ENCODE data around the gene NCLN. TPM values are rescaled to one million over a fixed set of nuclear protein-coding genes. Genes with fewer than 3 reads are reported as not detected.

Gene NCLN
- total RNA-seq, 2 experiments from 2014 or later, result 49.6 to 51.9 TPM

GRCh38 chr19:3154957-3155736 is 30.6 kb upstream of the NCLN start:
- Histone ChIP-seq H3K27ac (ENCODE audit: low read depth in 1 of 2, low read length in 2 of 2) (peak overlapping the region; percentile 27 to 78), H3K4me3 (ENCODE audit: low read length) (peak overlapping the region; percentile 24), H3K9me3 (ENCODE audit: control insufficient read depth in 1 of 2, insufficient read depth in 1 of 2, low read length in 2 of 2) (peaks cover 0 to 6% of the 10 kb centered on the region in 2 experiments), H3K36me3 (ENCODE audit: insufficient read depth, low read length) (peaks cover 5% of the 10 kb centered on the region), H3K4me1 (ENCODE audit: insufficient read depth, low read length) (peaks cover 37% of the 10 kb centered on the region), H3K27me3 (ENCODE audit: control insufficient read depth in 1 of 2, insufficient read depth in 2 of 2, low read length in 2 of 2) (no peaks in the 10 kb centered on the region)
- ATAC-seq (ENCODE audit: poor library complexity) (peak; percentile 91), DNase-seq (peak; percentile 54 to 96 (median 74))
- peak overlapping the region; percentile 52 for H3K4me3 Mint-ChIP-seq
- ChIA-PET CTCF (no interaction called here), POLR2A (no interaction called here)
- TF ChIP-seq CTCF (IDR thresholded peaks at IDR 0.05), result no peak
- H3K9me3 Mint-ChIP-seq, result no peaks in the 10 kb centered on the region
- no peaks in the 10 kb centered on the region for H3K27me3 Mint-ChIP-seq
- no peaks in the 10 kb centered on the region for H3K36me3 Mint-ChIP-seq (ENCODE audit: low read depth)
- H3K4me1 Mint-ChIP-seq (ENCODE audit: low read depth), result no peaks in the 10 kb centered on the region
- intact Hi-C loops (cut with DNase I, micrococcal nuclease), result no loop called here
- peak overlapping the region; percentile 87 for H3K27ac Mint-ChIP-seq

- no peaks in the 10 kb centered on the region for H3K27me3 Mint-ChIP-seq
- POLR2A ChIA-PET, result no interaction called here
- no peak for DNase-seq
- CTCF ChIA-PET, result interaction anchor here (0.9 kb wide), 1 partner anchor 49 kb away, joined by 3 read pairs; no protein-coding TSS in a partner anchor
- TF ChIP-seq CTCF (IDR thresholded peaks at IDR 0.05), result no peak
- H3K9me3 ChIP-seq (ENCODE audit: control insufficient read depth in 1 of 2, insufficient read depth in 1 of 2, low read length in 2 of 2), result peaks cover 0 to 6% of the 10 kb centered on the region in 2 experiments
- no peaks in the 10 kb centered on the region for H3K4me1 Mint-ChIP-seq (ENCODE audit: low read depth)
- no peaks in the 10 kb centered on the region for H3K27me3 ChIP-seq (ENCODE audit: control insufficient read depth in 1 of 2, insufficient read depth in 2 of 2, low read length in 2 of 2)
- peak overlapping the region; percentile 30 for H3K27ac Mint-ChIP-seq
- peaks cover 32% of the 10 kb centered on the region for H3K4me1 ChIP-seq (ENCODE audit: insufficient read depth, low read length)
- no peak overlapping the region for H3K4me3 ChIP-seq (ENCODE audit: low read length)
- intact Hi-C loops (cut with DNase I, micrococcal nuclease), result no loop called here
- no peak for ATAC-seq (ENCODE audit: poor library complexity)
- peaks cover 3% of the 10 kb centered on the region for H3K36me3 ChIP-seq (ENCODE audit: insufficient read depth, low read length)
- H3K36me3 Mint-ChIP-seq (ENCODE audit: low read depth), result no peaks in the 10 kb centered on the region
- no peaks in the 10 kb centered on the region for H3K9me3 Mint-ChIP-seq
- no peak overlapping the region for H3K27ac ChIP-seq (ENCODE audit: low read depth in 1 of 2, low read length in 2 of 2)
- no peak overlapping the region for H3K4me3 Mint-ChIP-seq
Observed at GRCh38 chr19:3157096-3157845, 28.5 kb upstream of the NCLN start.

GRCh38 chr19:3159565-3159964 is 26.2 kb upstream of the NCLN start:
- Mint-ChIP-seq H3K4me3 (no peak overlapping the region), H3K4me1 (ENCODE audit: low read depth) (peaks cover 6% of the 10 kb centered on the region), H3K27me3 (no peaks in the 10 kb centered on the region), H3K27ac (no peak overlapping the region), H3K9me3 (no peaks in the 10 kb centered on the region), H3K36me3 (ENCODE audit: low read depth) (no peaks in the 10 kb centered on the region)
- CTCF ChIA-PET, result interaction anchor here (0.9 kb wide), 1 partner anchor 30 kb away, joined by 4 read pairs; no protein-coding TSS in a partner anchor
- Histone ChIP-seq H3K9me3 (ENCODE audit: control insufficient read depth in 1 of 2, insufficient read depth in 1 of 2, low read length in 2 of 2) (no peaks in the 10 kb centered on the region), H3K4me1 (ENCODE audit: insufficient read depth, low read length) (peaks cover 34% of the 10 kb centered on the region), H3K27ac (ENCODE audit: low read depth in 1 of 2, low read length in 2 of 2) (no peak overlapping the region), H3K4me3 (ENCODE audit: low read length) (no peak overlapping the region), H3K27me3 (ENCODE audit: control insufficient read depth in 1 of 2, insufficient read depth in 2 of 2, low read length in 2 of 2) (no peaks in the 10 kb centered on the region), H3K36me3 (ENCODE audit: insufficient read depth, low read length) (no peaks in the 10 kb centered on the region)
- no peak for ATAC-seq (ENCODE audit: poor library complexity)
- intact Hi-C loops (cut with DNase I, micrococcal nuclease), result no loop called here
- DNase-seq, result no peak
- POLR2A ChIA-PET, result interaction anchor here (0.6 to 1.2 kb wide), 2 partner anchors 11 to 18 kb away, joined by 3 read pairs; no protein-coding TSS in a partner anchor
- no peak for TF ChIP-seq CTCF (IDR thresholded peaks at IDR 0.05)

Measured in CD4-positive, alpha-beta T cell (primary cell).